ENCODE results near the gene CTNND2. TPM values are rescaled to one million over a fixed set of nuclear protein-coding genes. Genes with fewer than 3 reads are reported as not detected.

CTNND2 gene
- polyA plus RNA-seq, 1 donor from 2014 or later: not detected

GRCh38 chr5:11531811-11532555 is 372.3 kb downstream of the CTNND2 start:
- H3K9me3 Mint-ChIP-seq: no peaks in the 10 kb centered on the region
- peaks cover 2% of the 10 kb centered on the region for H3K27me3 Mint-ChIP-seq
- no peak overlapping the region for H3K27ac Mint-ChIP-seq
- H3K36me3 Mint-ChIP-seq: no peaks in the 10 kb centered on the region
- no peaks in the 10 kb centered on the region for H3K4me1 Mint-ChIP-seq
- H3K4me3 Mint-ChIP-seq: no peak overlapping the region

GRCh38 chr5:11528720-11529119 is 375.5 kb downstream of the CTNND2 start:
- H3K27ac Mint-ChIP-seq: no peak overlapping the region
- H3K4me3 Mint-ChIP-seq: no peak overlapping the region
- H3K4me1 Mint-ChIP-seq: no peaks in the 10 kb centered on the region
- H3K9me3 Mint-ChIP-seq: no peaks in the 10 kb centered on the region
- H3K36me3 Mint-ChIP-seq: no peaks in the 10 kb centered on the region
- H3K27me3 Mint-ChIP-seq: peaks cover 2% of the 10 kb centered on the region

DNA sequence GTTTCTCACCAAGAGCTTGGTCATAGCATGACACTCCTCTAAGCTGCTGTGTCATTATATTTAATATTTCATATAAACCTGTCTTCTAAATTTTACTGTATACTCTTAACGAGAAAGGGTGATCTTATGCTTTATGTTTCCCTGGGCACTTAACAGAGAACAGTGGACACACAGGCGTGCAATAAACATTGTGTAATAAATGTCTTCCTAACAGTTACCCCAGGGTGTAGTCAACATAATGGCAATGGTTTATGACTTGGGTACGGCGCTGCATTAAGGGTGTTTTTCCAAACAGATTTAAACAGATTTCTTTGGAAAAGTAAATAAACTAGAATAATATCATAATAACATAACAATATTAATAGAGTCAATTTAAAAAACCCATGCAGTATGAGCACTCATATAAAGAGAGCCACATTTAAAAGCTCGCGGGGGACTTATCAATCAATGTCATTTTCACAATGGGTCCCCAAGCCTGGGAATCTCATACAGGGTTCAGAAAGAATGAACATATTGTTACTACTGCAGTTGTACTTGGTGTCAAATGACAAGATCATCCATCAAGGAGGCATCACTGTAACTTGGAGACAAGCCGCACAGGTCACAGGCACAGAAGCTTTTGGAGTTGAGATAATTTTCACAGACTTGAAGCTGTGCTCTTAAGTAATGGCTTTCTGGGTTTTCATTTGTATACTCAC is 376.4 kb downstream of the CTNND2 start:
- peaks cover 1% of the 10 kb centered on the region for H3K27me3 Mint-ChIP-seq
- no peak overlapping the region for H3K27ac Mint-ChIP-seq
- H3K4me1 Mint-ChIP-seq: no peaks in the 10 kb centered on the region
- no peak overlapping the region for H3K4me3 Mint-ChIP-seq
- no peaks in the 10 kb centered on the region for H3K36me3 Mint-ChIP-seq
- H3K9me3 Mint-ChIP-seq: no peaks in the 10 kb centered on the region

- no peaks in the 10 kb centered on the region for H3K9me3 Mint-ChIP-seq
- H3K27ac Mint-ChIP-seq: no peak overlapping the region
- no peaks in the 10 kb centered on the region for H3K4me1 Mint-ChIP-seq
- H3K4me3 Mint-ChIP-seq: no peak overlapping the region
- H3K27me3 Mint-ChIP-seq: no peaks in the 10 kb centered on the region
- H3K36me3 Mint-ChIP-seq: no peaks in the 10 kb centered on the region
Observed at GRCh38 chr5:11525020-11525419, 379.2 kb downstream of the CTNND2 start.

GRCh38 chr5:11524188-11524587 is 380.1 kb downstream of the CTNND2 start:
- H3K9me3 Mint-ChIP-seq: no peaks in the 10 kb centered on the region
- no peak overlapping the region for H3K4me3 Mint-ChIP-seq
- H3K27ac Mint-ChIP-seq: no peak overlapping the region
- H3K36me3 Mint-ChIP-seq: no peaks in the 10 kb centered on the region
- H3K27me3 Mint-ChIP-seq: no peaks in the 10 kb centered on the region
- no peaks in the 10 kb centered on the region for H3K4me1 Mint-ChIP-seq

DNA sequence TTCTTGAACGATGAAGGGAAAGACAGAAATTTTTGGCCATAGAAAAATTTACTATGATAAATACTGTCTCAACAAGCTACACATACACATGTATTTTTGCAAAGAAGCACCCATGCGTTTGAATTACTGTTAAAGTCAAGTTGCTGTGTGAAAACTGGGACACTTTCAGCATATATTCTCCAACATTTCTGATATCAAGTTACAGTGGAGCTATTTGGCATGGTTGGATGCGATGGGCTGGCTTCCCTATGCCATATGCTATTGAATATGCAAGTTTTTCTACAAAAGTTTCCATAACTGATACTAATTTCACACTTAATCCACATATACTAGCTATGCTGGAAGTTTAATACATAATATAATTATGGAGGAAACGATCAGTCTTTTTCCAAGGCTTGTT is 381.4 kb downstream of the CTNND2 start:
- H3K4me3 Mint-ChIP-seq: no peak overlapping the region
- no peaks in the 10 kb centered on the region for H3K36me3 Mint-ChIP-seq
- no peak overlapping the region for H3K27ac Mint-ChIP-seq
- H3K9me3 Mint-ChIP-seq: no peaks in the 10 kb centered on the region
- peaks cover 0 to under 1% (median 0%) of the 10 kb centered on the region in 3 donors for H3K4me1 Mint-ChIP-seq
- no peaks in the 10 kb centered on the region for H3K27me3 Mint-ChIP-seq

GRCh38 chr5:11520241-11520930 is 383.9 kb downstream of the CTNND2 start:
- H3K4me3 Mint-ChIP-seq: no peak overlapping the region
- no peaks in the 10 kb centered on the region for H3K9me3 Mint-ChIP-seq
- peaks cover 0 to 1% (median 0%) of the 10 kb centered on the region in 3 donors for H3K4me1 Mint-ChIP-seq
- no peak overlapping the region for H3K27ac Mint-ChIP-seq
- no peaks in the 10 kb centered on the region for H3K36me3 Mint-ChIP-seq
- no peaks in the 10 kb centered on the region for H3K27me3 Mint-ChIP-seq

GRCh38 chr5:11519236-11519635 is 385.0 kb downstream of the CTNND2 start:
- Mint-ChIP-seq H3K27ac (no peak overlapping the region), H3K4me1 (peaks cover 0 to 1% (median 0%) of the 10 kb centered on the region in 3 donors), H3K4me3 (no peak overlapping the region), H3K9me3 (no peaks in the 10 kb centered on the region), H3K36me3 (no peaks in the 10 kb centered on the region), H3K27me3 (no peaks in the 10 kb centered on the region)

DNA sequence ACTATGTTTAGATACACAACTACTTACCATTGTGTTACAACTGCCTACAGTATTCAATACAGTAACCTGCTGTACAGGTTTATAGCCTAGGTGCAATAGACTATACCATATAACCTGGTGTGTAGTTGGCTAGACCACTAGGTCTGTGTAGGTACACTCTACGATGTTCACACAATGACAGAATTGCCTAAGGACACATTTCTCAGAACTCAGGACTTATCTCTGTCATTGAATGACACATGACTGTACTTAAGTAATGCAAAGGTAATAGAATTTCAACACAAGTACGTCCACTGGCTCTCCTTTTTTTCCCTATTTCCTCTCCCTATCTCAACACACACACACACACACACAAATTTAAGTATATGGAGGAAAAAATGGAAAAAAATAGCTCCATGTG is 385.6 kb downstream of the CTNND2 start:
- Mint-ChIP-seq H3K27ac (no peak overlapping the region), H3K36me3 (no peaks in the 10 kb centered on the region), H3K27me3 (no peaks in the 10 kb centered on the region), H3K4me1 (peaks cover 0 to 1% (median 0%) of the 10 kb centered on the region in 3 donors), H3K4me3 (no peak overlapping the region), H3K9me3 (no peaks in the 10 kb centered on the region)

- no peak overlapping the region for H3K4me3 Mint-ChIP-seq
- no peaks in the 10 kb centered on the region for H3K9me3 Mint-ChIP-seq
- H3K27ac Mint-ChIP-seq: no peak overlapping the region
- H3K27me3 Mint-ChIP-seq: no peaks in the 10 kb centered on the region
- peaks cover 0 to 1% (median 0%) of the 10 kb centered on the region in 3 donors for H3K4me1 Mint-ChIP-seq
- H3K36me3 Mint-ChIP-seq: no peaks in the 10 kb centered on the region
Observed at GRCh38 chr5:11514705-11515432, 389.4 kb downstream of the CTNND2 start.

GRCh38 chr5:11511878-11512277 is 392.4 kb downstream of the CTNND2 start:
- H3K27me3 Mint-ChIP-seq: no peaks in the 10 kb centered on the region
- H3K9me3 Mint-ChIP-seq: no peaks in the 10 kb centered on the region
- H3K4me1 Mint-ChIP-seq: no peaks in the 10 kb centered on the region
- no peaks in the 10 kb centered on the region for H3K36me3 Mint-ChIP-seq
- no peak overlapping the region for H3K27ac Mint-ChIP-seq
- H3K4me3 Mint-ChIP-seq: no peak overlapping the region

DNA sequence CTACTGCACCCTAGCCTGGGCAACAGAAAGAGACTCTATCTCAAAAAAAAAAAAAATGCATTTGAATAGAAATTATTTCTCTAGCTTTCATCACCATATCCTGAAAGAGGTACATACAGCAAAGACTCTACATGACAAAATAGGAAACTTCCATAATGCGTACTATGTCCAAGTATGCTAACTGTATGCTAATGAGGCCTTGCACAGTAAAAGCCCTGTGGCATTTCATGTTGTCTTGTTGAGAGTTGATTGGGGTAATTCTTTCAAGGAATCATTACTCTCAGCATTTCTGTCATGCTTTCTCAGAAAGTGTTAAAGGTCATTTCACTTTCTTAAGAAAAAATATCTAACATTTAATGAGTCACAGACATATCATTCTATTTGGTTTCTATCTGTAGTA is 393.4 kb downstream of the CTNND2 start:
- H3K9me3 Mint-ChIP-seq: no peaks in the 10 kb centered on the region
- H3K36me3 Mint-ChIP-seq: no peaks in the 10 kb centered on the region
- no peak overlapping the region for H3K4me3 Mint-ChIP-seq
- H3K27ac Mint-ChIP-seq: no peak overlapping the region
- H3K4me1 Mint-ChIP-seq: no peaks in the 10 kb centered on the region
- H3K27me3 Mint-ChIP-seq: no peaks in the 10 kb centered on the region

- H3K9me3 Mint-ChIP-seq: no peaks in the 10 kb centered on the region
- H3K4me1 Mint-ChIP-seq: no peaks in the 10 kb centered on the region
- no peak overlapping the region for H3K4me3 Mint-ChIP-seq
- H3K36me3 Mint-ChIP-seq: no peaks in the 10 kb centered on the region
- no peaks in the 10 kb centered on the region for H3K27me3 Mint-ChIP-seq
- no peak overlapping the region for H3K27ac Mint-ChIP-seq
Observed at GRCh38 chr5:11509793-11510192, 394.5 kb downstream of the CTNND2 start.

DNA sequence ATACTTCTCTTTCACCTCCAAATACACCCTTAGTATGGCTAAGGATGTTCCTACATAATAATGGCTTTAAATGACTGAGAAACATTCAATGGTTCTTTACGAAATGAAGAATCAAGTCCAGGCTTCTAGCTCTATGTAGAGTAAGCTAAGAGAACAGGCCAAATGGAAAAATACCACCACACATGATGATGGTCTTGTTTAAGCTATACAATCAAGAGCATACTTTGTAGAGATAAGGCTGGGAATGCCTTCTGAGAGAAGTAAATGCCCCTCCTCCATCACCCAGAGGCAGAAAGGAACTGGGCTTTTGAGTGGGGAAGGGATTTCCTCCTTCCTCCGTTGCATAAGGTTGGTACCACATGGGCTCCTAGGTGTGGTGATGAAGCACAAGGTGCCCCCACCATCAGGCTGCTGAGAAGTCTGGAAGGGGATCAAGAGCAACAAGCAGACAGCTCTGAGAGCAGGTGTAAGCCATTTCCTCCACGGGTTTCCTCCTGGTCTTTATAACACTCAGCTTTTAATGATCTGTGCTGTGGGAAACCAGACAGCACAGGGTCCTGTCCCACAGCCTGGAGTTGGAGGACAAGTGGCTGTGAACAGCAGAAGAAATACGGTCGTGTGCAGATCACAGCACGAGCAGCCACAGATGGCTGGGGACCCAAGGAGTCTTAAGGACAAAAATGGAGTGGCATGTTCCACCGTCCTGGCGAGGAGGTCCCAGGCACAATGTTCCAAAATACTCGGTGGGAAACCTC is 396.9 kb downstream of the CTNND2 start:
- no peaks in the 10 kb centered on the region for H3K36me3 Mint-ChIP-seq
- H3K4me3 Mint-ChIP-seq: no peak overlapping the region
- no peaks in the 10 kb centered on the region for H3K4me1 Mint-ChIP-seq
- H3K27ac Mint-ChIP-seq: no peak overlapping the region
- H3K9me3 Mint-ChIP-seq: peaks cover 0 to 2% (median 0%) of the 10 kb centered on the region in 3 donors
- H3K27me3 Mint-ChIP-seq: no peaks in the 10 kb centered on the region
